ENCODE data around the gene SLC44A4.

DNA sequence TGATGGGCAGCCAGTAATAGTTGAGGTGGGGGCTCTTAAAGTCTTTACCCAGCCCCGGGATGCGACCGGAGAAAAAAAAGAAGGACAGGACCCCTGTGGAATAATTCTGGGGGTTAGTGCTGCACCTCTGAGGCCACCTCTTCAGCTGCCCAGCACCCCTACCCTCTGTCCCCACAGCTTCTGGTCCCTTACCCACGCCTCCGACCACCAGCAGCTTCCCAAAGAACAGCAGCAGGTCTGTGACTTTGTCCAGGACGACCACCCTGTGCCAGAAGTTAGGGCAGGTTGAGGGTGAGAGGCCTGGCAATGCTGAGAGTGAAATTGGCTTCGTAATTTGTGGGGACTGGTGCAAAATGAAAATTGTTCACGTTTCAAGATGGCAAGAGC, 14.0 kb downstream of the SLC44A4 start:
- no peak for TF ChIP-seq SP1 (IDR thresholded peaks at IDR 0.05)
- no peak for TF ChIP-seq FOXK2 (IDR thresholded peaks at IDR 0.05)
- no peak for TF ChIP-seq FOXM1 (IDR thresholded peaks at IDR 0.05; ENCODE audit: borderline replicate concordance)
- no peak for TF ChIP-seq ARNT (IDR thresholded peaks at IDR 0.05)
- no peak for TF ChIP-seq LEF1 (IDR thresholded peaks at IDR 0.05; ENCODE audit: borderline replicate concordance)
- no peak for TF ChIP-seq ELF4 (IDR thresholded peaks at IDR 0.05)
- TF ChIP-seq HDGF (IDR thresholded peaks at IDR 0.05; ENCODE audit: borderline replicate concordance), result no peak
- no peak for TF ChIP-seq SUZ12 (IDR thresholded peaks at IDR 0.05)
- TF ChIP-seq BHLHE40 (IDR thresholded peaks at IDR 0.05; ENCODE audit: borderline replicate concordance), result no peak
- TF ChIP-seq ZNF384 (IDR thresholded peaks at IDR 0.05), result no peak
- TF ChIP-seq CTBP1 (IDR thresholded peaks at IDR 0.05; ENCODE audit: borderline replicate concordance), result no peak
- TF ChIP-seq FOXA1 (IDR thresholded peaks at IDR 0.05), result no peak
- no peak for TF ChIP-seq TARDBP (IDR thresholded peaks at IDR 0.05)

Data from HEK293T (cell line).